HepG2 (cell line): ENCODE results near the gene SLX9. TPM values are rescaled to one million over a fixed set of nuclear protein-coding genes. Genes with fewer than 3 reads are reported as not detected.

Experiments used
- DDIT3 ChIP-seq: sonication (generic); formaldehyde crosslinking; IDR thresholded peaks from 2 replicates; pipeline ENCODE4 v1.4.0; 2020; ENCODE audit warnings: mild to moderate bottlenecking, missing genetic modification reagents
- DRAP1 ChIP-seq: IDR thresholded peaks from 2 replicates; pipeline ENCODE4 v1.6.1; 2016; ENCODE audit warnings: missing genetic modification reagents, missing compliant biosample characterization
- E2F2 ChIP-seq: sonication (generic); formaldehyde crosslinking; IDR thresholded peaks from 2 replicates; pipeline ENCODE4 v1.4.0; 2020; ENCODE audit warnings: missing genetic modification reagents, borderline replicate concordance
- GABPA ChIP-seq, 2 experiments: IDR thresholded peaks; 2 replicates each; pipeline ENCODE4 v1.6.1; 2011 to 2016; ENCODE audit warnings: low read depth in 2 of 2, low read length in 1 of 2, missing biosample characterization in 1 of 2, missing genetic modification characterization in 1 of 2
- MAFG ChIP-seq: sonication (generic); formaldehyde crosslinking; IDR thresholded peaks from 2 replicates; pipeline ENCODE4 v1.5.1; 2020; ENCODE audit warnings: mild to moderate bottlenecking, missing genetic modification reagents
- MATR3 ChIP-seq: sonication (generic); formaldehyde crosslinking; IDR thresholded peaks from 2 replicates; pipeline ENCODE4 v1.4.0; 2020; ENCODE audit warnings: missing genetic modification reagents
- MTA3 ChIP-seq: sonication (generic); formaldehyde crosslinking; IDR thresholded peaks from 2 replicates; pipeline ENCODE4 v1.4.0; 2020; ENCODE audit warnings: missing genetic modification reagents
- PBX2 ChIP-seq: IDR thresholded peaks from 2 replicates; pipeline ENCODE4 v1.6.1; 2016; ENCODE audit warnings: control low read depth
- SMARCE1 ChIP-seq: fragments of 450-650 bp; IDR thresholded peaks from 2 replicates; pipeline ENCODE4 v1.6.1; 2017; ENCODE audit warnings: borderline replicate concordance
- SMC3 ChIP-seq: IDR thresholded peaks from 2 replicates; pipeline ENCODE4 v1.6.1; 2011; ENCODE audit warnings: low read length, improper control_type of control experiment
- SNAI1 ChIP-seq: sonication (generic); formaldehyde crosslinking; IDR thresholded peaks from 2 replicates; pipeline ENCODE4 v1.5.0; 2020; ENCODE audit warnings: mild to moderate bottlenecking, missing genetic modification reagents, borderline replicate concordance
- TBX2 ChIP-seq: sonication (generic); formaldehyde crosslinking; IDR thresholded peaks from 2 replicates; pipeline ENCODE4 v1.5.0; 2020; ENCODE audit warnings: missing genetic modification reagents, mild to moderate bottlenecking, borderline replicate concordance
- ZNF18 ChIP-seq: sonication (generic); formaldehyde crosslinking; IDR thresholded peaks from 2 replicates; pipeline ENCODE4 v1.8.0; 2022; ENCODE audit warnings: mild to moderate bottlenecking, missing genetic modification reagents; ENCODE audit not compliant: insufficient replicate concordance
- ZNF574 ChIP-seq: sonication (generic); formaldehyde crosslinking; IDR thresholded peaks from 2 replicates; pipeline ENCODE4 v1.4.0; 2020; ENCODE audit warnings: missing genetic modification reagents
- ZNF646 ChIP-seq: sonication (generic); formaldehyde crosslinking; IDR thresholded peaks from 2 replicates; pipeline ENCODE4 v1.9.0; 2021; ENCODE audit warnings: mild to moderate bottlenecking, missing genetic modification reagents
- ZNF83 ChIP-seq: sonication (generic); formaldehyde crosslinking; IDR thresholded peaks from 2 replicates; pipeline ENCODE4 v1.4.0; 2020; ENCODE audit warnings: missing genetic modification reagents, mild to moderate bottlenecking, borderline replicate concordance
- polyA plus RNA-seq, 8 experiments: library from polyadenylated mRNA; depleted of rRNA in 3 of 8; stranded (reverse) in 7 of 8; unstranded in 1 of 8; fragments of >200 nt; fragmentation: Illumina TruSeq in 4 of 8; extraction: Trizol in 4 of 8; gene quantifications; 2 replicates each; pipeline versions ENCODE4 v1.2.1 to v1.2.3, GENCODE V29; 2011 to 2016; ENCODE audit warnings: low read depth in 4 of 8, missing spikeins in 1 of 8, mixed read lengths in 1 of 8; ENCODE audit not compliant: insufficient read depth in 1 of 8
- total RNA-seq, 5 experiments: library from RNA; depleted of rRNA; stranded (reverse); fragments of >200 nt; fragmentation: Illumina TruSeq; extraction: Trizol; gene quantifications; 2 replicates each; pipeline ENCODE4 v1.2.3, GENCODE V29; 2016; ENCODE audit warnings: low read depth in 1 of 5

Gene SLX9
- total and polyA plus RNA-seq, 2 of the 13 experiments (the other 11 are each of a cell fraction or from before 2014, with no cell fraction given), result 21.0 to 47.1 TPM

GRCh38 chr21:44984428-44984791, 44.6 kb downstream of the SLX9 start (continued):
- TF ChIP-seq ZNF18 (no peak), E2F2 (no peak), ZNF83 (CRISPR knock-in tag) (no peak), DDIT3 (no peak), SMARCE1 (no peak), ZNF646 (no peak), SMC3 (no peak), SNAI1 (CRISPR knock-in tag) (no peak), MTA3 (CRISPR knock-in tag) (no peak), TBX2 (CRISPR knock-in tag) (0 out of 2 replicates have a peak, but pooled peaks have one; percentile 10), DRAP1 (no peak), ZNF574 (CRISPR knock-in tag) (no peak), MATR3 (no peak), MAFG (CRISPR knock-in tag) (no peak), PBX2 (CRISPR knock-in tag) (no peak), GABPA (IDR thresholded peaks at IDR 0.05; ENCODE audit: low read depth, low read length) (no peak), GABPA (CRISPR knock-in tag; IDR thresholded peaks at IDR 0.05; ENCODE audit: low read depth) (no peak)
